ENCODE measurements around the gene CETP.

DNA sequence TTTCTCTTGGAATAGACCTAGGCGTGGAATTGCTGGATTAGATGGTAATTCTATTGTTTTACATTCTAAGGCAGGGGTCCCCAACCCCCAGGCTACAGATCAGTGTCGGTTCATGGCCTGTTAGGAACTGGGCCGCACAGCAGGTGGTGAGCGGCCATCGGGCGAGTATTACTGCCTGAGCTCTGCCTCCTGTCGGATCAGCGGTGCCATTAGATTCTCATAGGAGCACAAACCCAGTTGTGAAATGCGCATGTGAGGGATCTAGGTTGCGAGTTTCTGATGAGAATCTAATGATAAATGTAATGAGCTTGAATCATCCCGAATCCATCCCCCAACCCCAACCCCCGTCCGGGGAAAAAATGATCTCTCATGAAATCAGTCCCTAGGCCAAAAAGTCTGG, 50.6 kb downstream of the CETP start:
- TF ChIP-seq POLR2A (IDR thresholded peaks at IDR 0.05) (no peak), POLR2AphosphoS5 (IDR thresholded peaks at IDR 0.05) (no peak)
- TF ChIP-seq, protein P1, sequence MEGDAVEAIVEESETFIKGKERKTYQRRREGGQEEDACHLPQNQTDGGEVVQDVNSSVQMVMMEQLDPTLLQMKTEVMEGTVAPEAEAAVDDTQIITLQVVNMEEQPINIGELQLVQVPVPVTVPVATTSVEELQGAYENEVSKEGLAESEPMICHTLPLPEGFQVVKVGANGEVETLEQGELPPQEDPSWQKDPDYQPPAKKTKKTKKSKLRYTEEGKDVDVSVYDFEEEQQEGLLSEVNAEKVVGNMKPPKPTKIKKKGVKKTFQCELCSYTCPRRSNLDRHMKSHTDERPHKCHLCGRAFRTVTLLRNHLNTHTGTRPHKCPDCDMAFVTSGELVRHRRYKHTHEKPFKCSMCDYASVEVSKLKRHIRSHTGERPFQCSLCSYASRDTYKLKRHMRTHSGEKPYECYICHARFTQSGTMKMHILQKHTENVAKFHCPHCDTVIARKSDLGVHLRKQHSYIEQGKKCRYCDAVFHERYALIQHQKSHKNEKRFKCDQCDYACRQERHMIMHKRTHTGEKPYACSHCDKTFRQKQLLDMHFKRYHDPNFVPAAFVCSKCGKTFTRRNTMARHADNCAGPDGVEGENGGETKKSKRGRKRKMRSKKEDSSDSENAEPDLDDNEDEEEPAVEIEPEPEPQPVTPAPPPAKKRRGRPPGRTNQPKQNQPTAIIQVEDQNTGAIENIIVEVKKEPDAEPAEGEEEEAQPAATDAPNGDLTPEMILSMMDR (IDR thresholded peaks at IDR 0.05): no peak

All from sigmoid colon (tissue), 4 donors.